Right atrium auricular region (tissue), 2 donors: ENCODE data around the gene GAN. TPM values are rescaled to one million over a fixed set of nuclear protein-coding genes. Genes with fewer than 3 reads are reported as not detected.
"Not testable (repeated sequence)": the region's sequence is repeated elsewhere in the genome, so short reads cannot be mapped to it uniquely, and the experiment has no call there.

ENCODE experiments used
- DNase-seq: peaks from one replicate; pipeline ENCODE4 v3.0.0-alpha.2; 2019; ENCODE audit warnings: low spot score
- H3K27ac ChIP-seq, 2 donors: fragments of 200-600 bp; sonication (generic); 1 replicate in 1 of 2; 2 replicates in 1 of 2; pipeline ENCODE4 v1.5.1; 2016 to 2019
- H3K27me3 ChIP-seq, 2 donors: fragments of 200-600 bp; sonication (generic); one replicate each; pipeline versions ENCODE4 v1.5.1 to v1.6.0; 2017 to 2019
- H3K36me3 ChIP-seq: fragments of 200-600 bp; sonication (generic); one replicate; pipeline ENCODE4 v1.5.1; 2016
- H3K4me1 ChIP-seq, 2 donors: fragments of 200-600 bp; sonication (generic); one replicate each; pipeline versions ENCODE4 v1.5.1 to v1.6.0; 2017 to 2019
- H3K4me3 ChIP-seq, 2 donors: fragments of 200-600 bp; sonication (generic); 1 replicate in 1 of 2; 2 replicates in 1 of 2; pipeline ENCODE4 v1.5.1; 2017 to 2019; ENCODE audit warnings: mild to moderate bottlenecking in 1 of 2, moderate library complexity in 1 of 2
- H3K9me3 ChIP-seq, 2 donors: fragments of 200-600 bp; sonication (generic); one replicate each; pipeline ENCODE4 v1.5.1; 2019
- CTCF ChIP-seq, 2 donors: fragments of 200-600 bp; sonication (generic); IDR thresholded peaks; one replicate each; pipeline ENCODE4 v1.5.1; 2019; ENCODE audit warnings: antibody characterized with exemption in 2 of 2
- total RNA-seq, 2 donors: library from RNA; depleted of rRNA; stranded (reverse); fragments of >200 nt; gene quantifications; one replicate each; pipeline ENCODE4 v1.1.0, GENCODE V29; 2016

The GAN gene
- total RNA-seq, 2 donors from 2014 or later = 8.8 to 10.7 TPM

GRCh38 chr16:81419806-81420205 lies 105.0 kb downstream of the GAN start:
- Histone ChIP-seq H3K4me3 (no peak overlapping the region), H3K4me1 (no peaks in the 10 kb centered on the region), H3K27ac (no peak overlapping the region), H3K36me3 (no peaks in the 10 kb centered on the region), H3K27me3 (no peaks in the 10 kb centered on the region), H3K9me3 (no peaks in the 10 kb centered on the region)
- no peak for TF ChIP-seq CTCF (IDR thresholded peaks at IDR 0.05)
- no peak for DNase-seq

GRCh38 chr16:81421126-81421525 lies 106.4 kb downstream of the GAN start:
- Histone ChIP-seq H3K4me1 (no peaks in the 10 kb centered on the region), H3K27me3 (no peaks in the 10 kb centered on the region), H3K9me3 (no peaks in the 10 kb centered on the region), H3K27ac (no peak overlapping the region), H3K4me3 (no peak overlapping the region), H3K36me3 (no peaks in the 10 kb centered on the region)
- no peak for DNase-seq
- no peak for TF ChIP-seq CTCF (IDR thresholded peaks at IDR 0.05)

GRCh38 chr16:81421536-81421935 lies 106.8 kb downstream of the GAN start:
- DNase-seq = no peak
- Histone ChIP-seq H3K27ac (no peak overlapping the region), H3K27me3 (no peaks in the 10 kb centered on the region), H3K36me3 (no peaks in the 10 kb centered on the region), H3K9me3 (no peaks in the 10 kb centered on the region), H3K4me3 (no peak overlapping the region), H3K4me1 (no peaks in the 10 kb centered on the region)
- TF ChIP-seq CTCF (IDR thresholded peaks at IDR 0.05) = no peak

- not testable (repeated sequence) for H3K27ac ChIP-seq, H3K9me3 ChIP-seq, H3K27me3 ChIP-seq, H3K4me3 ChIP-seq, DNase-seq, H3K4me1 ChIP-seq, H3K36me3 ChIP-seq
Measured at GRCh38 chr16:81422153-81422552, 107.4 kb downstream of the GAN start.

DNA sequence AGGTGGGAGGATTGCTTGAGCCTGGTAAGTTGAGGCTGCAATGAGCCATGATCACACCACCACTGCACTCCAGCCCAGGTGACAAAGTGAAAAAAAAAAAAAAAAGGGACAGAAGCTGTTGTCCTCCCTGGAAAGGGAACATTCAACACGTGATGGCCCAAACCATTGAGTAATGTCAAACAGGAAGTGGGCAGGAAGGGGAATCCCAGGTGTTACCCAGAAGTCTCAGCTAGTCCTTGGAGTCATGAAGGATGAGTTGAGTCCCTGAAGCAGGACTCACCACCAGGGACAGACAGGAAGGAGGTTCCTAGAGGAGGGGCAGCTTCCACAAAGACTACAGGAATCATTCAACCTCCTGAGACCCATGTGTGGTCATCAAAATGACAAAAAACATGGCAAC lies 110.0 kb downstream of the GAN start:
- DNase-seq = no peak
- Histone ChIP-seq H3K4me3 (no peak overlapping the region), H3K27ac (no peak overlapping the region), H3K27me3 (no peaks in the 10 kb centered on the region), H3K4me1 (peaks cover 0 to 4% of the 10 kb centered on the region in 2 donors), H3K36me3 (no peaks in the 10 kb centered on the region), H3K9me3 (no peaks in the 10 kb centered on the region)
- TF ChIP-seq CTCF (IDR thresholded peaks at IDR 0.05) = no peak

DNA sequence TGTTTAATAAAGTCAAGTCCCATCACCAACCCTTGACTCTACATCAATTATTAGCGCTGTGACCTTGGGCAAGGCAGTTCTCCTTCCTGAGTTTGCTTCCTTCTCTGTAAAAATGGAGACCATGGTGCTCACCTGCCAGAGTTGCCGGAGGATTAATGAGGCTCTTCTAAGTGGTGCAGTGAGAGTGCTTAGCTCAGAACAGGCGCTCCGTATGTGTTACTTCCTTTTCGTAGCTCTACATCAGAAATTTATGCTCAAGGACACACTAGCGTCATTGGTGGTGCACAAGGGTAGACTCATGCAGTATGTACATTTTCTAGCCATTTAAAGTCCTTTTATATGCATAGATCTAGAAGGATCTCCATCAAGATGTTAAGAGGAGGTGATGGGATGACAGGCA lies 112.5 kb downstream of the GAN start:
- H3K27me3 ChIP-seq = no peaks in the 10 kb centered on the region
- DNase-seq = no peak
- no peak overlapping the region for H3K27ac ChIP-seq
- H3K36me3 ChIP-seq = no peaks in the 10 kb centered on the region
- no peak overlapping the region for H3K4me3 ChIP-seq
- H3K9me3 ChIP-seq = no peaks in the 10 kb centered on the region
- TF ChIP-seq CTCF (IDR thresholded peaks at IDR 0.05) = no peak
- H3K4me1 ChIP-seq = peaks cover 0 to 4% of the 10 kb centered on the region in 2 donors
